PC-9 (cell line): ENCODE data around the gene ATAD3B. TPM values are rescaled to one million over a fixed set of nuclear protein-coding genes. Genes with fewer than 3 reads are reported as not detected.
"Not testable (repeated sequence)": the region's sequence is repeated elsewhere in the genome, so short reads cannot be mapped to it uniquely, and the experiment has no call there.

Source experiments
- BruUV-seq: library from RNA; stranded (reverse); fragments of 400-500 nt; replicated peaks from 2 replicates; lab custom pipeline; 2021; lab: Mats Ljungman, UMichigan
- CTCF ChIA-PET: fragments of 300-600 bp; sonication (Branson Sonifier 250); formaldehyde crosslinking; loops from one replicate; lab custom pipeline; 2022; ENCODE audit warnings: antibody characterized with exemption; lab: Charles Lee
- POLR2A ChIA-PET: fragments of 300-600 bp; sonication (Branson Sonifier 250); formaldehyde crosslinking; loops from one replicate; lab custom pipeline; 2022; ENCODE audit warnings: antibody characterized with exemption; ENCODE audit not compliant: unreplicated experiment; lab: Charles Lee
- DNase-seq, 2 experiments: peaks; one replicate each; pipeline versions ENCODE4 v3.0.0 to v3.0.0-alpha.2; 2015 to 2022; ENCODE audit warnings: mixed read lengths in 1 of 2
- H2AFZ ChIP-seq: fragments of 200-600 bp; sonication (generic); 2 replicates; pipeline ENCODE4 v1.8.1; 2017; ENCODE audit warnings: antibody characterized with exemption
- H3F3A ChIP-seq: fragments of 200-600 bp; sonication (generic); 2 replicates; pipeline ENCODE4 v1.8.1; 2017; ENCODE audit warnings: antibody characterized with exemption, mild to moderate bottlenecking, low read depth; ENCODE audit not compliant: insufficient read depth
- H3K27ac ChIP-seq: fragments of 200-600 bp; sonication (generic); 2 replicates; pipeline ENCODE4 v1.6.1; 2016; ENCODE audit warnings: mixed run types
- H3K27me3 ChIP-seq: fragments of 200-600 bp; sonication (generic); 2 replicates; pipeline ENCODE4 v1.6.1; 2016; ENCODE audit warnings: low read depth, mixed run types; ENCODE audit not compliant: insufficient read depth
- H3K36me3 ChIP-seq: fragments of 200-600 bp; sonication (generic); 2 replicates; pipeline ENCODE4 v1.6.1; 2016; ENCODE audit warnings: low read depth, mixed run types
- H3K4me1 ChIP-seq: fragments of 200-600 bp; sonication (generic); replicated peaks from 2 replicates; pipeline ENCODE4 v1.6.1; 2016; ENCODE audit warnings: mixed run types; ENCODE audit not compliant: insufficient read depth
- H3K4me2 ChIP-seq: fragments of 200-600 bp; sonication (generic); 2 replicates; pipeline ENCODE4 v1.6.1; 2017; ENCODE audit warnings: mixed run types
- H3K4me3 ChIP-seq: fragments of 200-600 bp; sonication (generic); 2 replicates; pipeline ENCODE4 v1.6.1; 2016; ENCODE audit warnings: mixed run types
- H3K79me2 ChIP-seq: fragments of 200-600 bp; sonication (generic); 2 replicates; pipeline ENCODE4 v1.6.1; 2017; ENCODE audit warnings: low read depth, mixed run types
- H3K9me2 ChIP-seq: fragments of 200-600 bp; sonication (generic); 2 replicates; pipeline ENCODE4 v1.8.1; 2017; ENCODE audit warnings: mild to moderate bottlenecking; ENCODE audit not compliant: insufficient read depth
- H3K9me3 ChIP-seq: fragments of 200-600 bp; sonication (generic); 2 replicates; pipeline ENCODE4 v1.8.1; 2016; ENCODE audit warnings: low read depth; ENCODE audit not compliant: insufficient read depth
- H4K20me1 ChIP-seq: fragments of 200-600 bp; sonication (generic); 2 replicates; pipeline ENCODE4 v1.8.1; 2017; ENCODE audit not compliant: insufficient read depth
- EZH2 ChIP-seq: fragments of 200-600 bp; sonication (generic); IDR thresholded peaks from 2 replicates; pipeline ENCODE4 v1.8.0; 2017; ENCODE audit warnings: antibody characterized with exemption, low read depth
- intact Hi-C: fragments of 100-400 bp; cut with micrococcal nuclease; formaldehyde crosslinking; loops from one replicate; pipeline ENCODE4 v1.10.0; 2022; ENCODE audit not compliant: unreplicated experiment
- total RNA-seq: library from RNA; stranded (reverse); gene quantifications from 2 replicates; pipeline ENCODE4 v1.2.3, GENCODE V29; 2021
- TF ChIP-seq, protein P1 (sequence below): fragments of 200-600 bp; sonication (generic); conservative IDR thresholded peaks from 2 replicates; pipeline ENCODE4 v1.6.1; 2017; ENCODE audit warnings: mixed run types, antibody characterized with exemption, mild to moderate bottlenecking, moderate library complexity

ATAD3B gene
- total RNA-seq, 1 experiment from 2014 or later = 32.8 TPM

DNA sequence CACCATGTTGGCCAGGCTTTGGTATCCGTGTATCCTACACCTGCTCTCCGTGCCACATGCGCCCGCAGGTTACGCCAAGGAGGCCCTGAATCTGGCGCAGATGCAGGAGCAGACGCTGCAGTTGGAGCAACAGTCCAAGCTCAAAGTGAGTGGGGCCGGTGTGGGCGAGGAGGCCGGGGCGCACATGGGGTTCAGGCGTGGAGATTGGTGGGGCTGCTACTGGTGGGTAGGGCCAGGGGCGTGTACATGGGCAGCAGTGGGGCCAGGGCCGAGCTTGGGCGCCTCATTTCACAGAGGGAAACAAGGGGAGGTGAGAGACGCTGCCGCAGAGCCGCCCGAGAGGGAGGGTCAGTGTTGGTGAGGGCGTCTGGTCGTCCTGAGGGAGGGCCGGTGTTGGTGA lies 5.6 kb downstream of the ATAD3B start:
- H3K36me3 ChIP-seq = no peaks in the 10 kb centered on the region
- H3K27me3 ChIP-seq = no peaks in the 10 kb centered on the region
- H2AFZ ChIP-seq = no peak overlapping the region
- no peaks in the 10 kb centered on the region for H3K9me2 ChIP-seq
- peaks cover 6% of the 10 kb centered on the region; the same call in 1 of the 2 replicates for H3K4me1 ChIP-seq
- BruUV-seq = no TSS peak
- H3K4me2 ChIP-seq = no peak overlapping the region
- no peak overlapping the region for H3K4me3 ChIP-seq
- DNase-seq = no peak
- H3F3A ChIP-seq = peaks cover 5% of the 10 kb centered on the region
- H3K9me3 ChIP-seq = no peaks in the 10 kb centered on the region
- H4K20me1 ChIP-seq = peaks cover 27% of the 10 kb centered on the region
- ChIA-PET POLR2A (no interaction called here), CTCF (no interaction called here)
- TF ChIP-seq, protein P1, sequence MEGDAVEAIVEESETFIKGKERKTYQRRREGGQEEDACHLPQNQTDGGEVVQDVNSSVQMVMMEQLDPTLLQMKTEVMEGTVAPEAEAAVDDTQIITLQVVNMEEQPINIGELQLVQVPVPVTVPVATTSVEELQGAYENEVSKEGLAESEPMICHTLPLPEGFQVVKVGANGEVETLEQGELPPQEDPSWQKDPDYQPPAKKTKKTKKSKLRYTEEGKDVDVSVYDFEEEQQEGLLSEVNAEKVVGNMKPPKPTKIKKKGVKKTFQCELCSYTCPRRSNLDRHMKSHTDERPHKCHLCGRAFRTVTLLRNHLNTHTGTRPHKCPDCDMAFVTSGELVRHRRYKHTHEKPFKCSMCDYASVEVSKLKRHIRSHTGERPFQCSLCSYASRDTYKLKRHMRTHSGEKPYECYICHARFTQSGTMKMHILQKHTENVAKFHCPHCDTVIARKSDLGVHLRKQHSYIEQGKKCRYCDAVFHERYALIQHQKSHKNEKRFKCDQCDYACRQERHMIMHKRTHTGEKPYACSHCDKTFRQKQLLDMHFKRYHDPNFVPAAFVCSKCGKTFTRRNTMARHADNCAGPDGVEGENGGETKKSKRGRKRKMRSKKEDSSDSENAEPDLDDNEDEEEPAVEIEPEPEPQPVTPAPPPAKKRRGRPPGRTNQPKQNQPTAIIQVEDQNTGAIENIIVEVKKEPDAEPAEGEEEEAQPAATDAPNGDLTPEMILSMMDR = no peak
- TF ChIP-seq EZH2 = no peak
- peaks cover 43% of the 10 kb centered on the region for H3K79me2 ChIP-seq
- H3K27ac ChIP-seq = no peak overlapping the region
- intact Hi-C loops = no loop called here

DNA sequence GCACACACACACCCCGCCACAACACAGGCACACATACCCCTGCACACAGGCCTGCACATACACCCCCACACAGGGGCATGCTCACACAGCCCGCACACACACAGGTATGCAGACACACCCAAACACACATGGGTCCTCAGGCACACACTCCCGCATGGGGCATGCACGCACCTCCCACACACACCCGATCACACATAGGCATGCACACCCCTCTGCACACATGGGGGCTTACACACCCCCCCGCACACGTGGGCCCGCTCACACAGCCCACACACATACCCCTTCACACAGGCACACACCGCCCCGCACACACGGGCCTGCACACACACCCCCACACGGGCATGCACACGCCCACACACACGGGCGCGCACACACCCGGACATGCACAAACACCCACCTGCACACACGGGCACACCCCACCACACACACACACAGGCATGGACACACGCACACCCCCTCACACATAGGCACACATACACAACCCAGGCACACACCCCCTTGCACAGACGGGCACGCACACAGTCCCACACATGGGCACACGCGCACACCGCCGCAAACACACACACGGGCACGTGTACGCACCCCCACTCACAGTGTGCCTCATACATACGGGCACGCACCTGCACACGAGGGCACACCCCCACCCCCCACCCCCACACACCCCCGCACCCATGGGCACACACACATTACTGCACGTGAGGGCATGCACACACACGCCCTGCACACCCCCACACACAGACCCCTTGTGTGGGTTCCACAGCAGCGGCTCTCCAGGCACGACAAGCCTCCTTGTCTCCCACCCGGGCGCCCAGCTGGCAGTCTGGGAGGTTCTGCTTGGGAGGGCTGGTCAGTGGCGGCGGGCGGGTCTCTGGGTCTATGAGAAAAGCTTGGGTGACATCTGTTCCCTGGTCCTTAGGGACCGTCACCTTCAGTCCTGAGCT lies 8.3 kb downstream of the ATAD3B start:
- no peak overlapping the region for H3K27ac ChIP-seq
- no TSS peak for BruUV-seq
- no peaks in the 10 kb centered on the region for H3K4me1 ChIP-seq
- no peak for DNase-seq
- TF ChIP-seq, protein P1 = no peak
- no peak for TF ChIP-seq EZH2
- no peaks in the 10 kb centered on the region for H3F3A ChIP-seq
- POLR2A ChIA-PET = no interaction called here
- no peaks in the 10 kb centered on the region for H3K36me3 ChIP-seq
- intact Hi-C loops = no loop called here
- CTCF ChIA-PET = no interaction called here
- H3K4me3 ChIP-seq = no peak overlapping the region
- H3K27me3 ChIP-seq = no peaks in the 10 kb centered on the region
- peaks cover 20% of the 10 kb centered on the region for H3K79me2 ChIP-seq
- H3K4me2 ChIP-seq = no peak overlapping the region
- no peak overlapping the region for H2AFZ ChIP-seq
- no peaks in the 10 kb centered on the region for H3K9me2 ChIP-seq
- 0 out of 2 replicates have a peak, but pooled peaks cover 7% of the 10 kb centered on the region for H4K20me1 ChIP-seq
- no peaks in the 10 kb centered on the region for H3K9me3 ChIP-seq

DNA sequence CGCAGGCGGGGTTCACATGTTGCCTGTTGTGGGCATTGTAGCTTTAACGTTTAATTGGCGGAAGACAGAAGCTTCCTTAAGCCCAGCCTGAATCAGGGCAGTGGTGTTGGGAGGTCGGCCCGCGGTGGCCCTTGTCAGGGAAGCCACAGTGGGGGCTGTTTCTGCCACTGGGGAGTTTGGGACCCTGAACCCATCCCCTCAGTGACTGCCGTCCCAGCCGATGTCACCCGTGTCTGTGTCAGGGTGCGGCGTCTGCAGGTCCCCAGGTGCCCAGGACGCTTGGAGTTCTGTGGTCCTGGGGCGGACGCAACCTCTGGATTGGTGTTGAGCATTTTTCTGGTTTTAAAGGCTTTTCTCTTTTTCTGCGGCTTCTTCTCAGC lies 8.9 kb downstream of the ATAD3B start:
- DNase-seq, H3F3A ChIP-seq, H2AFZ ChIP-seq, CTCF ChIA-PET, intact Hi-C loops, H3K4me2 ChIP-seq, H3K36me3 ChIP-seq, H3K27ac ChIP-seq, H3K4me1 ChIP-seq, H4K20me1 ChIP-seq, POLR2A ChIA-PET, BruUV-seq, H3K4me3 ChIP-seq, H3K9me2 ChIP-seq, H3K9me3 ChIP-seq, H3K27me3 ChIP-seq: not testable (repeated sequence)
- H3K79me2 ChIP-seq = peaks cover 16% of the 10 kb centered on the region

DNA sequence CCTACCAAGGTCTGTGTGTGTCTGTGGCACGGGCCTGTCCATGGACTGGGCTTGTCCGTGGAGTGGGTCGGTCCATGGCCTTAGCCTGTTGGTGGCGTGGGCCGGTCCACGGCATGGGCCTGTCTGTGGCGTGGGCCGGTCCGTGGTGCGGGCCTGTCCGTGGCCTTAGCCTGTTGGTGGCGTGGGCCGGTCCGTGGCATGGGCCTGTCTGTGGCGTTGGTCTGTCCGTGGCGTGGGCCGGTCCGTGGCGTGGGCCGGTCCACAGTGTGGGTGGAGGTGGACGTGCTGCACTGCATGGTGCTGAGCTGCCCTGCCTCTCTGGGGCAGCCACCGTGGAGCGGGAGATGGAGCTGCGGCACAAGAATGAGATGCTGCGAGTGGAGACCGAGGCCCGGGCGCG lies 10.2 kb downstream of the ATAD3B start:
- intact Hi-C loops, POLR2A ChIA-PET, H3K9me2 ChIP-seq, H3K27me3 ChIP-seq, DNase-seq, H2AFZ ChIP-seq, H3K36me3 ChIP-seq, H3K9me3 ChIP-seq, BruUV-seq, H4K20me1 ChIP-seq, H3K4me2 ChIP-seq, H3F3A ChIP-seq, H3K27ac ChIP-seq, H3K4me1 ChIP-seq, H3K4me3 ChIP-seq, CTCF ChIA-PET: not testable (repeated sequence)
- H3K79me2 ChIP-seq = peaks cover 10% of the 10 kb centered on the region
